HPDE6-E6E7 (cell line): ENCODE data around the gene ZNF714.

ENCODE experiments used
- DNase-seq: peaks from one replicate; pipeline ENCODE4 v3.0.0; 2011; ENCODE audit warnings: missing footprints; ENCODE audit errors: extremely low spot score

ZNF714 gene

DNA sequence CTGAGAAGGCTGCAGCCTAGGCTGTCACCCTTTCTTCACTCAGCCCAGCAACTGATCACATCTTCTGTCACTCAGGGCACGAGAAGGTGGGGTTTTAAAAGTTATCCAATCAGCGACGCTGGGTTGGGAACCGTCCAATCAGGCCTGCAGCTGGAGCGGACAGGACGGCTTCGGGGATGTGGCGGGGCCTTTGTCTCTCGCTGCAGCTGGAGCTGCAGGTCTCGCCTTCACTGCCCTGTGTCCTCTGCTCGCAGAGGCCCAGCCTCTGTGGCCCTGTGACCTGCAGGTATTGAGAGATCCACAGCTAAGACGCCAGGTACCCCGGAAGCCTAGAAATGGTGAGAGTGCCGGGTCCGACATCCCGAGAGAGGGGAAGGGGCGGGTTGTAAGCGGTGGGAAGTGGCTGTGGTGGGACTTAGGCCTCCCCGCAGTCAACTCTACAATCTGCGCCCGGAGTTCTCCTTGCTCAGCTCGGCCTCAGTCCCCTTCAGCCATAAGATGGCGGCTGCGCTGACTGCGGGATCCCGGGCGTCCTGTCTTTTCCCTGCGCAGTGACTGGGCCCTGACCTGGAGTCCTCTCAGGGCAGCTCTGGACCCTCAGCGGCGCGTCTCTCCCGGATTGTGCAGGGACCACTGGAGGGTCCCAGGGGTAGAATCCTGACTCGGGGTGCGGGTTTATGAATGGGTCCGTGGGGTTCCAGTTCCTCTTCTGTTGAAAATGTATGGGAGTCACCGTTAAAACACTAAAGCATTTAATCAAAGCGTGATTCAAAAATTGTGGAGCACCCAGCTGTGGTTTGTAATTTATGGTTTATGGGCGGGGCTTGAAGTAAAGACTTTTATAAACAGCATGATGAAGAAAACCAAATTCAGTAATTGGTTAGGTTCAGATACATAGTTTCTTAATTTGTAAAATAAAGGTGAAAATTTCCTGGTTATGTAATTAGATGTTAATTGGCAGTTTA, at the start of gene ZNF714:
Gene ZNF714, plus strand, starts transcription at position 193 of the 965 bp plus-strand sequence. CDS start 16,066 bp downstream, outside the sequence.
- peak; percentile 87 for DNase-seq

DNA sequence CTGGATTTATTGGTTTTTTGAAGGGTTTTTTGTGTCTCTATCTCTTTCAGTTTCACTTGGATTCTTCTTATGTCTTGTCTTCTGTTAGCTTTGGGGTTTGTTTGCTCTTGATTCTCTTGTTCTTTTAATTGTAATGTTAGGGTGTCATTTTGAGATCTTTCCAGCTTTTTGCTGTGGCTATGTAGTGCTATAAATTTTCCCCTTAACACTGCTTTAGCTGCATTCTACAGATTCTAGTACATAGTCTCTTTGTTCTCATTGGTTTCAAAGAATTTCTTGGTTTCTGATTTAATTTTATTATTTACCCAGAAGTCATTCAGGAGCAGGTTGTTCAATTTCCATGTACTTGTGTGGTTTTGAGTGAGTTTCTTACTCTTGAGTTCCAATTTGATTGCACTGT, 37.0 kb upstream of the ZNF714 start:
- no peak for DNase-seq

DNA sequence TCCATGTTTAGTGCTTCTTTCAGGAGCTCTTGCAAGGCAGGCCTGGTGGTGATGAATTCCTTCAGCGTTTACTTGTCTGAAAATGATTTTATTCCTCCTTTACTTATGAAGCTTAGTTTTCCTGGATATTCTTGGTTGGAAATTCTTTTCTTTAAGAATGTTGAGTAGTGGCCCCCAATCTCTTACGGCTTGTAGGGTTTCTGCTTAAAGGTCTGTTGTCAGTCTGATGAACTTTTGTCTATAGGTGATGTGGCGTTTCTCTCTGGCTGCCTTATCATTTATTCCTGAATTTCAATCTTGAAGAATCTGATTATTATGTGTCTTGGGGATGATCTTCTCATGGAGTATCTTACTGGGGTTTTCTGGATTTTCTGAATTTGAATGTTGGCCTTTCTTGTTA, 35.5 kb upstream of the ZNF714 start:
- no peak for DNase-seq

DNA sequence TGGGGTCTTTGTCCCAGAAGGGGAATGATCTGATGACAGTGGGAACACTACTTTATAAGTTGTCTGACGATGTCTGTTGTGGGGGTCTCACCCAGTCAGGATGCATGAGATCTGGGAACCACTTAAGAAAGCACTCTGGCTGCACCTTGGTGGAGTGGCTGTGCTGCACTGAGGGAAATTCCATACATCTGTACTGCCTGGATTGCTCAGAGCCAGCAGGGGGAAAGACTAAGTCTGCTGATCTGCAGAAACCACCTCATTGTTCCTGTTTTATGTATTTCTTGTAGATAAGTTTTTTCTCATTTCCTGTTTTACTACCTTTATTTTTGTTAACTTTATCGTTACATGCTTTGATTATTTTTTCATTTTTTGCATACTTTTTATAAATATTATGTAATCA, 34.3 kb upstream of the ZNF714 start:
- DNase-seq, result no peak

DNA sequence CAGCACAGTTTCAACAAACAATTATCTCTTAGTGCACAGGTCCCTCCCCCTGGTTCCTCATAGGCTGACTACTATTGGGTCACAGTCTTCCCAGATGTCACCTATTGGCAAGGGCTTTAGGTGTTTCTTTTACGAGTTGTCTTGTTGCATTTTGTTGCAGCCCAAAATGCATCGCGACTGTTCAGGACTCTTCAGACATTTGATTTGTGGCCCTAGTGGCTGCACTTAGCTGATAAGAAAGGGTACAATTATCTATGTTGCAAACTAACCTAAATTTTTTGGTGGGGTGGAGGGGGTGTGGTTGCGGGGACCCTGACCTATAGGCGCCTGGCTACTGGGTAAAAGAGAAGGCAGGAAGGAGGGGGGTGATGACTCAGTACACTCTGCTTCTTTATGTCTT, 29.1 kb upstream of the ZNF714 start:
- no peak for DNase-seq

DNA sequence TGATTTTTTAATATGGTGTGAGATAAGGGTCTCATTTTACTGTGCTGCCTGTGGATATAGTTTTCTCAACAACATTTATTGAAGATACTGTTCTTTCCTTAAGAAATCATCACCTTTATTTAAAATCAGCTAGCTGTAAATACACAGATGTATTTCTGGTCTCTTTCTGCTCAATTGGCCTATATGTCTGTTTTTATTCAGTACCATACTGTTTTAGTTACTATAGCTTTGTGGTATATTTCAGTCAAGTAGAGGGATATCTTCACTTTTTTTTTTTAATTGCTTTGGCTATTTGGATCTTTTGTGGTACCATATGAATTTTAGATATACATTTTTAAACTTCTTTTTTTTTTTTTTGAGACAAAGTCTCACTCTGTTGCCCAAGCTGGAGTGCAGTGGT, 16.7 kb upstream of the ZNF714 start:
- DNase-seq, result no peak

DNA sequence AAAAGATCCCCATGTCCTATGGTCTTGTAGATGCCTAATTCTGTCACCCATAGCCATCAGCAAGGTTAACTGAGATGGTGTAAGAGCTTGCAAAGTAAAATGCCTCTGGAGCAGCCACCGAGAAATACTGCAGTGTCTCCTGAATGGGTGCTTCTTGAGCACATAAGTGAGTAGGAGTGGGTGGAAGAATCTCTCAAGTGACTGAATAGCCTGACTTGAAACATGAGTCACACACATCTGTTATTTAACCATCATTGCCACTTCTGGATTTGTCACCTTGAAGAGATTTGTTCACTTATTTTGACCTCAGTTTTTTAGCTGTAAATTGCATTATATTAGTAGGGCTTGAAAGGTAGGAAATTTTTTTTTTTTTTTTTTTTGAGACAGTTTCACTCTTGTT, 2.3 kb downstream of the ZNF714 start:
- DNase-seq, result no peak

DNA sequence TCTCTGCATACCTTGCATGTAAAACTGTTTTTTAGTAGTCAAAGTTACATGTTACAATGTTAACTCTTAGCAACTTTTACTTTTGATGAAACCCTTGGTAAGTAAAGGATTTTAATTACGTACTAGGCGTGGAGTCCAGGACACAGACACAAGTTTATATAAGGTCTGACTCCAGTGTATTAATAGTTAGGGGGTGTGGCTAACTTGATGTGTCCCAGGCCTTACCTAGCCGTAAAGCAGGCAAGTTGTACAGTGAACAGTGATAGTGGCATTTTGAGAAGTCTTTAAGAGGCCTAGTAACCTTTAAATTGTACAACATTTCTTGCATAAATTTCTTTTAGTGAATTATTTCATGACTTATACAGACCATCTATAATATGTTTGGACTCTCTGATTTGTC, 5.9 kb downstream of the ZNF714 start:
- no peak for DNase-seq

DNA sequence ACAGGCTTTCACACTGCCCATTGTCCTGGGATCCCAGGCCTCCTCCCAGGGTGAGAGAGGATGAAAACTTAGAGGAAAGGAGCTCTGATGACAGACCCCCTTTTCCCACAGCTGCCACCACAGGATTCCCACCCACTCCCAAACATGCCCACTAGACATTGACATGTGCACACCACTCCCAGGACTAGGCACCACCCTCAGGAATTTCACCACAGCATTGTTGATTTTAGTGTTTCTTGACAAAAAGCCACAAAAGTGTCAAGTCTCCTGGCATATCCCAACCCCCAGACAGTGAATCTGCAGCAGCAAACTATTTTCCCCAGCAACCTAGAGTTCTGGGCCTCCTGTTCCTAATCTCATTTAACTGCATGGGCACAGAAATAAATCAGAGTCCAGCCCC, 10.1 kb downstream of the ZNF714 start:
- DNase-seq, result no peak

DNA sequence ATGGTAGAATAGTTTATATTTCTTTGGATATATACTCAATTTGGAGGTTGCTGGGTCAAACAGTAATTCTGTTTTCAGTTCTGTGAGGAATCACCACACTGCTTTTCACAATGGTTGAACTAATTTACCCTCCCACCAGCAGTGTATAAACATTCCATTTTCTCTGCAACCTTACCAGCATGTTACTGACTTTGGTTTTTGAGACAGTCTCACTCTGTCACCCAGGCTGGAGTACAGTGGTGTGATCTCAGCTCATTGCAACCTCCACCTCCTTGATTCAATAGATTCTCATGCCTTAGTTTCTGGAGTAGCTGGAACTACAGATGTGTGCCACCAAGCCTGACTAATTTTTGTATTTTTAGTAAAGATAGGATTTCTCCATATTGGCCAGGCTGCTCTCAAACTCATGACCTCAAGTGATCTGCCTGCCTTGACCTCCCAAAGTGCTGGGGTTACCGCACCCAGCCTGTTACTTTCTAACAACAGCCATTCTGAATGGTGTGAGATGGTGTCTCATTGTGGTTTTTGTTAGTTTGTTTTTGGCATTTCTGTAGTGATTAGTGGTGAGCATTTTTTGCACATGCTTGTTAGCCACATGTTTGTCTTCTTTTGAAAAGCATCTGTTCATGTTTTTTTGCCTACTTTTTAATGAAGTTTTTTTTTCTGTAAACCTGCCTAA, 12.5 kb downstream of the ZNF714 start:
- DNase-seq, result no peak

DNA sequence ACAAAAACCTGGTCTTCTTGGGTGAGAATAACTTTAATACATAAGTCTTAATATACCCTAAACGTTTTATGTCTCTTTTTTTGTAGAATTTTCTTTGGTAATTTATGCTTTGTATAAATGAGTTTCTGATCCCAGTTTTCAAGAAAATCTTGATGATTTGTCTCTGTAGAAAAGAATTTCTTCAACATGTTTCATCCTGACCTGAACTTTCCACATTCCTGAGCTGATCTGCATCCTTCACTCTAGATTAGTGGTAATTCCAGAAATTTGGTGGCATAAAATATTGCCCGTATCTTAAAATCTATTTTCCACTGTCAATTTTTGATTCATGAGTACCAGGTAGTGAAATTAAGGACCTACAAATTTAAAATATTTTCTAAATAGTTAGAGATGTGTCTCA, 16.3 kb downstream of the ZNF714 start:
- no peak for DNase-seq

DNA sequence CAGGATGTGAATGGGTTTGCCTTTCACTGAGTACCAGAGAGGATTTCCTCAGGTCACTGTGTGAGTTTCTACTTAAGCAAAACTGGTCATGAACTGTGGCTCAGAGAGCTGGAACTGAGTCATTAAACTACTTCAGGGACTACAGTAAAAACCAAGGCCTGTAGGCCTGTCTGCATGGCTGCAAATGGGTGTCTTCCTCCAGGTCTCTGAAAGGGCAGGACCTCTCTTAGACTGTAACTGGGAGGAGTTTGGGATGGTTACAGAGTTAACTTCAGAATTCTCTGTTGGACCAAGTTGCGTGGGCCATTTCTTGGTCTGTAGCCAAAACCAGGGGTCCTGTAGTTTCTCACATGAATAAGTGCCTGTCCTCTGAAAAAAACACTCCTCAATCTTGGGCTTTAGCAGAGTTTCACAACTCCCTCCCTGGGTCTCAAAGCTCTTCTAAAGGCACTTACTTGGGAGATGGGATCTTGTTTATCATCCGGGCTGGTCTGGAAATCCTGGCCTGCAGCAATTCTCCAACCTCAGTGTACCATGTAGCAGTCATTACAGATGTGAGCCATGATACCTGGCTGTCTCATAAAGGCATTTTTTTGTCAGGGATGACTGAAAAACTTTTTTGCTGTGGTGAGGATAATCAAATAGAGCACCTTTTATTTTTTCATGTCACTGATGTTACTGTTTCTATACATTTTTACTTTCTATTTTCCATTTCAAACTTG, 19.7 kb downstream of the ZNF714 start:
- DNase-seq, result no peak

DNA sequence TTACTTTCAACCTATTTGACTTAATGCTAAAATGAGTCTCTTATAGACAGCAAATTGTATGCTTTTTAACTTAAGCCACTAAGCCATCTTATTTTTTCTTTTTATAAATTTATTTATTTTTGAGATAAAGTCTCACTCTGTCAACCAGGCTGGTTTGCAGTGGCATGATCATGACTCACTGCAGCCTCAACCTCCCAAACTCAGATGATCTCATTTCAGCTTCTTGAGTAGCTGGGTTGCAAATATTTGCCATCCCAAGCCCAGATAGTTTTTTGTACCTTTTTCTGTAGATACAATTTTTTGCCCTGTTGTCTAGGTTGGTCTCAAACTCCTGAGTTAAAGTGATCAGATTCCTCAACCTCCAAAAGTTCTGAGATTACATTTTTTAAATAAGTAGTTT, 27.1 kb downstream of the ZNF714 start:
- no peak for DNase-seq

DNA sequence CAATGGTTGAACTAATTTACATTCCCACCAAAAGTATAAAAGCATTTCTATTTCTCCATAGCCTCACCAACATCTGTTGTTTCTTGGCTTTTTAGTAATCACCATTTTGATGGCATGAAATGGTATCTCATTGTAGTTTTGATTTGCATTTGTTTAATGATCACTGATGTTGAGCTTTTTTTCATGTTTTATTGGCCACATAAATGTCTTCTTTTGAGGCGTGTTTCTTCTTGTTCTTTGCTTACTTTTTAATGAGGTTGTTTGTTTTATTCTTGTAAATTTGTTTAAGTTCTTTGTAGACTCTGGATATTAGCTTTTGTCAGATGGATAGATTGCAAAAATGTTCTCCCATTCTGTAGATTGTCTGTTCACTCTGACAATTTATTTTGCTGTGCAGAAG, 28.2 kb downstream of the ZNF714 start:
- no peak for DNase-seq

DNA sequence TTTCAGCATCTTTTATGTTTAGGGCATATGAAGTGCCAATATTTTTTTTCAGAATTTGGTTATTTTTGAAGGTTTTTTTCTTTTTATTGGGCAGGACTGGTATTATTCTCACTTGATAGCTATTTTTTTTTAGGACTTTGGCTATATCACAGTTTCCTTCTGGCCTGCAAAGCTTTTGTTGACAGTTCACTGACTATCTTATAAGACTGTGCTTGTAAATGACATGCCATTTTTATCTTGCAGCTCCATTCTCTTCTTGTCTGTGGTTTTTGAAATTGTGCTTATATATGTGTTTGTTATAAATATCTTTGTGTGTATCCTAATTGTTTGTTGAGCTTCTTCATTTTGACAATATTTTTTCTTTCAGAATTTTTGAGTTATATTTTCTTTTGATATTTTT, 33.4 kb downstream of the ZNF714 start:
- DNase-seq, result no peak

DNA sequence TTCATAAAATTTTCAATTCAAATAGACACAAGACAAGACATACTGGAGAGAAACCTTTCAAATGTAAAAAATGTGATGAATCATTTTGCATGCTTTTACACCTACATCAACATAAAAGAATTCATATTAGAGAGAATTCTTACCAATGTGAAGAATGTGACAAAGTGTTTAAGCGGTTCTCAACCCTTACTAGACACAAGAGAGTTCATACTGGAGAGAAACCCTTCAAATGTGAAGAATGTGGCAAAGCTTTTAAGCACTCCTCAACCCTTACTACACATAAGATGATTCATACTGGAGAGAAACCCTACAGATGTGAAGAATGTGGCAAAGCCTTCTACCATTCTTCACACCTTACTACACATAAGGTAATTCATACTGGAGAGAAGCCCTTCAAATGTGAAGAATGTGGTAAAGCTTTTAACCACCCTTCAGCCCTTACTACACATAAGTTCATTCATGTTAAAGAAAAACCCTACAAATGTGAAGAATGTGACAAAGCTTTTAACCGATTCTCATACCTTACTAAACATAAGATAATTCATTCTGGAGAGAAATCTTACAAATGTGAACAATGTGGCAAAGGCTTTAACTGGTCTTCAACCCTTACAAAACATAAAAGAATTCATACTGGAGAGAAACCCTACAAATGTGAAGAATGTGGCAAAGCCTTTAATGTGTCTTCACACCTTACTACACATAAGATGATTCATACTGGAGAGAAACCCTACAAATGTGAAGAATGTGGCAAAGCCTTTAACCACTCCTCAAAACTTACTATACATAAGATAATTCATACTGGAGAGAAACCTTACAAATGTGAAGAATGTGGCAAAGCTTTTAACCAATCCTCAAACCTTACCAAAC, 35.3 kb downstream of the ZNF714 start:
- DNase-seq, result no peak

DNA sequence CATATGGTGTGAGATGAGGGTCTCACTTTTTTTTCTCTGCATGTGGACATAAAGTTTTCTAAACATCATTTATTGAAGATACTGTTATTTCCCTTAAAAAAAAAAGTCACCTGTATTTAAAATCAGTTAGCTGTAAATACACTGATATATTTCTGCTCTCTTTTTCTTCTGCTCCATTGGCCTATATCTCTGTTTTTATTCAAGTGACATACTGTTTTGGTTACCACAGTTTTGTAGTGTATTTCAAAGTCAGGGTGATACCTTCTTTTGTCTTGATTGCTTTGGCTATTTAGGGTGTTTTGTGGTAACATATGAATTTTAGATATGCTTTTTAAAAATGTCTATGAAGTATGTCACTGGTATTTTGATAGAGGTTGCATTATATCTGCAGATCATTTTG, 44.1 kb downstream of the ZNF714 start:
- no peak for DNase-seq

DNA sequence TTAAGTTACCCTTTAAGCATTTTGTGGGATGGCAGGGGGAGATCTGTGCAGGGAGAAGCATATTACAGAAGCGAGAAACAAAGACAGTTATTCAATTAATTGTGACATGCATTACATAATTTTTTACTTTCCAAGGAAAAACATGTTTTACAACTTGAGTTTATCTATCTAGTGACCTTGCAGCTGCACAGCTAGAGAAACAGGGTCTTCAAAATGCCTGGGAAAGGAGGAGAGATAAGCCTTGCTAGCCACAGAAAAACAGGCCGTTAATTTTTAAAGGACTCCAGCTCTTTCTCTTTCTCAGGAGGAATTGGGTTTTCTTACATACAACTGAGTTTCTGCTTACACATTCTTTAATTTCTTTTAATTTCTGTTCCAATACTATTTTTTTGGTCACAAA, 45.0 kb downstream of the ZNF714 start:
- no peak for DNase-seq

DNA sequence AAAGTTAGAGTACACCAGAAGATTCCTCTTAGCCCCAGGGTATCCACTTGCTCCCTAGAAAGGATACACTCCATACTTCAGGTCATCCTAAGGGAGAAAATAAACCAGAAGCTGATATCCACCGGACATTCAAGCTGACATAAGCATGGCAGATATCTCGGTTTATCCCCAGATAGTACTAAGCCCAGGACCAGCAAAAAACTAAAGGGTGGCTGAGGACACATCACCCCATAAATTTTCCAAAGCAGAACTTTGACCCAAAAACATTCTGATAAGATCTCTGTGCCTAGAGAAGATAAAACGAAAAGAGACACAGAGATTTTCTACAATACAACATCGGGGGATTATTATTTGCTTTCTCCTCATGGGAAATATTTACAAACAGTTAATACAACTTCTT, 45.9 kb downstream of the ZNF714 start:
- DNase-seq, result no peak

DNA sequence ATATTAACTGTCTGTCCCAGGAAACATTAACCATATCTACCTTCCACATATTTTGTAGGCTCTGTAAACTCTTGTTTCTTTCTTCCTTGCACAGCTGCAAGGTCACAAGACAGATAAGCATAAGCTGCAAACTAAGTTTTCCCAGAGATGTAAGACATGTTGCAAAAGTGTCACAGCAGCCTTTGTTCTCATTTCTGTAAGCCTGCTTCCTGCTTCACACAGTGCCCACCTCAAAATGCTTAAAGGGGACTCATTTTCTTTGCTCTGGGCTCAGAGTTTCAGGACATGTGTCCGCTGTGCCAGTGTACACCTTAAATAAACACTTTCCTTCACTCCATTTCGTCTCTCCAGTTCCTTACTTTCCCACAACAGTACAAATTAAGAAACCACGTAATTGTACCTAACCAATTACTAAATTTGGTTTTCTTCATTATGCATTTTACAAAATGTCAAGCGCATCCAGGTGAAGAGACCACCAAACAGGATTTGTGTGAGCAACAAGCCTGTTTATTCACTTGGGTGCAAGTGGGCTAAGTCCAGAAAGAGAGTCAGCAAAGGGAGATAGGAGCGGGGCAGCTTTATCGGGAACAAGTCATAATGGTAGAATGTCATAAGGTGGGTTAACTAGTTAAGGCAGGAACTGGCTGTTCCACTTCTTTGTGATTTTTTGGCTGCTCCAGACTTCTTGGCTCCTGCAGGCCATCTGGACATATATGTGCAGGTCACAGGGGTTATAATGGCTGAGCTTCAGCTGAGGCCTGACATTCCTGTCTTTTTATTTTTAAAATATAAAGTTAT, 47.1 kb downstream of the ZNF714 start:
- DNase-seq, result no peak
